Upper lobe of left lung (tissue), 6 donors: ENCODE results near the gene RAPGEF5. TPM values are rescaled to one million over a fixed set of nuclear protein-coding genes. Genes with fewer than 3 reads are reported as not detected.

Experiments used
- ATAC-seq, 2 donors: fragments of 200-7000 bp; cut with Tn5 transposase; one replicate each; pipeline ENCODE4 v1.9.1; 2022; ENCODE audit warnings: mild to moderate bottlenecking in 2 of 2, moderate library complexity in 2 of 2; ENCODE audit not compliant: low FRiP score in 2 of 2
- DNase-seq, 2 donors: peaks; one replicate each; pipeline ENCODE4 v3.0.0-alpha.2; 2019 to 2020
- H3K27ac ChIP-seq, 4 donors: fragments of 200-600 bp; sonication (generic); one replicate each; pipeline ENCODE4 v1.5.1; 2016 to 2019
- H3K27me3 ChIP-seq, 4 donors: fragments of 200-600 bp; sonication (generic); one replicate each; pipeline ENCODE4 v1.5.1; 2017 to 2019
- H3K36me3 ChIP-seq, 4 donors: fragments of 200-600 bp; sonication (generic); one replicate each; pipeline ENCODE4 v1.5.1; 2016 to 2019
- H3K4me1 ChIP-seq, 4 donors: fragments of 200-600 bp; sonication (generic); one replicate each; pipeline ENCODE4 v1.5.1; 2018 to 2019
- H3K4me3 ChIP-seq, 4 donors: fragments of 200-600 bp; sonication (generic); one replicate each; pipeline ENCODE4 v1.5.1; 2017 to 2019; ENCODE audit warnings: mild to moderate bottlenecking in 2 of 4, moderate library complexity in 1 of 4
- H3K9me3 ChIP-seq, 4 donors: fragments of 200-600 bp; sonication (generic); one replicate each; pipeline ENCODE4 v1.5.1; 2018 to 2019
- CTCF ChIP-seq, 6 experiments: fragments of 450-650 bp in 4 of 6; fragments of 200-600 bp in 2 of 6; sonication (generic) in 2 of 6; IDR thresholded peaks; one replicate each; pipeline ENCODE4 v1.5.1; 2016 to 2019; ENCODE audit warnings: antibody characterized with exemption in 6 of 6
- EP300 ChIP-seq, 4 donors: sonication (generic); formaldehyde crosslinking; IDR thresholded peaks; one replicate each; pipeline ENCODE4 v1.5.1; 2017; ENCODE audit warnings: antibody characterized with exemption in 4 of 4, control low read depth in 2 of 4
- POLR2A ChIP-seq, 4 donors: fragments of 450-650 bp; IDR thresholded peaks; one replicate each; pipeline ENCODE4 v1.5.1; 2016 to 2017; ENCODE audit warnings: antibody characterized with exemption in 4 of 4, mild to moderate bottlenecking in 2 of 4
- POLR2AphosphoS5 ChIP-seq, 2 donors: sonication (generic); formaldehyde crosslinking; IDR thresholded peaks; one replicate each; pipeline ENCODE4 v1.5.1; 2017; ENCODE audit warnings: antibody characterized with exemption in 2 of 2
- WGBS, 2 donors: methylation state at CpG; one replicate each; pipeline ENCODE4 v1.1.5; 2017 to 2018; 5-methylcytosine and 5-hydroxymethylcytosine counted together
- total RNA-seq, 6 donors: library from RNA; depleted of rRNA in 4 of 6; stranded (reverse); fragments of >200 nt in 4 of 6; gene quantifications; one replicate each; pipeline versions ENCODE4 v1.1.0 to v1.2.1, GENCODE V29; 2016 to 2021
- donor health status: DM: no; HTN: no; CAD: no; lungs with moderate emphysema.
- donor health status: DM: no; HTN: yes; CAD: no; lungs with severe emphysema.

The RAPGEF5 gene
- total RNA-seq, 6 donors from 2014 or later: 68.1 to 206 (median 101) TPM

GRCh38 chr7:22240904-22241571 lies 115.9 kb downstream of the RAPGEF5 start:
- Histone ChIP-seq H3K27ac (no peak overlapping the region), H3K4me3 (no peak overlapping the region), H3K27me3 (no peaks in the 10 kb centered on the region), H3K36me3 (no peaks in the 10 kb centered on the region), H3K4me1 (peaks cover 0 to 3% (median 0%) of the 10 kb centered on the region in 4 donors), H3K9me3 (peaks cover 0 to 2% (median under 1%) of the 10 kb centered on the region in 4 donors)
- ATAC-seq (no peak), DNase-seq (no peak)
- TF ChIP-seq POLR2A (IDR thresholded peaks at IDR 0.05): no peak
- no peak for TF ChIP-seq CTCF (IDR thresholded peaks at IDR 0.05)
- no peak for TF ChIP-seq EP300 (IDR thresholded peaks at IDR 0.05)
- no peak for TF ChIP-seq POLR2AphosphoS5 (IDR thresholded peaks at IDR 0.05)

GRCh38 chr7:22238354-22239311 lies 118.3 kb downstream of the RAPGEF5 start:
- TF ChIP-seq POLR2AphosphoS5 (IDR thresholded peaks at IDR 0.05) (no peak), POLR2A (IDR thresholded peaks at IDR 0.05) (no peak), EP300 (IDR thresholded peaks at IDR 0.05) (no peak), CTCF (IDR thresholded peaks at IDR 0.05) (no peak)
- Histone ChIP-seq H3K27me3 (no peaks in the 10 kb centered on the region), H3K27ac (no peak overlapping the region), H3K4me3 (no peak overlapping the region), H3K36me3 (no peaks in the 10 kb centered on the region), H3K9me3 (no peaks in the 10 kb centered on the region), H3K4me1 (peaks cover 0 to 3% (median 0%) of the 10 kb centered on the region in 4 donors)
- 90 to 94% methylated on average over 3 of the region's 3 CpGs for WGBS, 2 donors
- ATAC-seq (peak in 1 of 2 donors; percentile 28), DNase-seq (no peak)

- no peak overlapping the region for H3K4me3 ChIP-seq
- no peaks in the 10 kb centered on the region for H3K9me3 ChIP-seq
- ATAC-seq: no peak
- H3K36me3 ChIP-seq: no peaks in the 10 kb centered on the region
- no peak overlapping the region for H3K27ac ChIP-seq
- 96 to 100% methylated on average over 2 of the region's 2 CpGs for WGBS, 2 donors
- TF ChIP-seq POLR2A (IDR thresholded peaks at IDR 0.05): no peak
- TF ChIP-seq EP300 (IDR thresholded peaks at IDR 0.05): no peak
- TF ChIP-seq POLR2AphosphoS5 (IDR thresholded peaks at IDR 0.05): no peak
- TF ChIP-seq CTCF (IDR thresholded peaks at IDR 0.05): no peak
- H3K4me1 ChIP-seq: peaks cover 0 to 3% (median 0%) of the 10 kb centered on the region in 4 donors
- no peaks in the 10 kb centered on the region for H3K27me3 ChIP-seq
- no peak for DNase-seq
These were observed 121.8 kb downstream of the RAPGEF5 start for GRCh38 chr7:22235134-22235533.

GRCh38 chr7:22234227-22234626 lies 122.7 kb downstream of the RAPGEF5 start:
- 48 to 60% methylated on average over 3 of the region's 3 CpGs for WGBS, 2 donors
- no peaks in the 10 kb centered on the region for H3K9me3 ChIP-seq

More at GRCh38 chr7:22234227-22234626, 122.7 kb downstream of the RAPGEF5 start:
- no peak for DNase-seq
- Histone ChIP-seq H3K36me3 (no peaks in the 10 kb centered on the region), H3K4me1 (peaks cover 0 to 3% (median 0%) of the 10 kb centered on the region in 4 donors), H3K27ac (no peak overlapping the region), H3K27me3 (no peaks in the 10 kb centered on the region), H3K4me3 (no peak overlapping the region)
- TF ChIP-seq POLR2AphosphoS5 (IDR thresholded peaks at IDR 0.05) (no peak), CTCF (IDR thresholded peaks at IDR 0.05) (no peak), EP300 (IDR thresholded peaks at IDR 0.05) (no peak), POLR2A (IDR thresholded peaks at IDR 0.05) (no peak)
- ATAC-seq: no peak
